ENCODE data around the gene RAB24. TPM values are rescaled to one million over a fixed set of nuclear protein-coding genes. Genes with fewer than 3 reads are reported as not detected.

The RAB24 gene
- total and polyA plus RNA-seq, 12 donors: 29.4 to 134 (median 51.6) TPM

GRCh38 chr5:177309351-177310191 is 6.1 kb upstream of the RAB24 start:
- intact Hi-C loops (cut with DNase I): loop anchor here (10.0 kb wide), 3 partner anchors 75 to 175 kb away; partner anchors contain the start of genes NSD1 (in 1 of the 2) and SLC34A1 (in 1 of the 2)
- TF ChIP-seq CTCF (IDR thresholded peaks at IDR 0.05) (peak; percentile 34 to 69 (median 54)), POLR2A (IDR thresholded peaks at IDR 0.05) (no peak)
- no peaks in the 10 kb centered on the region for H3K9me3 ChIP-seq (replicated peaks in 1 of 3)
- DNase-seq: peak in 5 of 7 donors; percentile 41 to 78 (median 50)
- no peaks in the 10 kb centered on the region for H3K27me3 ChIP-seq
- no peak overlapping the region for H3K4me3 ChIP-seq
- peaks cover 0 to 23% of the 10 kb centered on the region in 2 donors for H3K36me3 ChIP-seq (replicated peaks in 1 of 2)
- 74 to 85% (median 81%) methylated on average over 9 to 10 of the region's 10 CpGs; no CpG with 5 or more reads in 1 of the 4 donors for WGBS, 4 donors
- H3K27ac ChIP-seq: no peak overlapping the region
- H3K4me1 ChIP-seq (replicated peaks in 1 of 2): peaks cover 18 to 28% of the 10 kb centered on the region in 2 donors

- peak in 1 of 7 donors; percentile 15 for DNase-seq
- WGBS, 4 donors: 81 to 86% (median 83%) methylated on average over 11 of the region's 11 CpGs
- peaks cover 23 to 31% of the 10 kb centered on the region in 2 donors for H3K4me1 ChIP-seq (replicated peaks in 1 of 2)
- no peak for TF ChIP-seq CTCF (IDR thresholded peaks at IDR 0.05)
- TF ChIP-seq POLR2A (IDR thresholded peaks at IDR 0.05): no peak
- intact Hi-C loops (cut with DNase I): loop anchor here in 1 of 2 donors (10.0 kb wide), 1 partner anchor 174 kb away; the partner anchor contains the start of gene NSD1
- H3K36me3 ChIP-seq (replicated peaks in 1 of 2): peaks cover 0 to 23% of the 10 kb centered on the region in 2 donors
- no peak overlapping the region for H3K27ac ChIP-seq
- no peaks in the 10 kb centered on the region for H3K9me3 ChIP-seq (replicated peaks in 1 of 3)
- no peaks in the 10 kb centered on the region for H3K27me3 ChIP-seq
- H3K4me3 ChIP-seq: no peak overlapping the region
These were observed 5.2 kb upstream of the RAB24 start for GRCh38 chr5:177308740-177309139.

DNA sequence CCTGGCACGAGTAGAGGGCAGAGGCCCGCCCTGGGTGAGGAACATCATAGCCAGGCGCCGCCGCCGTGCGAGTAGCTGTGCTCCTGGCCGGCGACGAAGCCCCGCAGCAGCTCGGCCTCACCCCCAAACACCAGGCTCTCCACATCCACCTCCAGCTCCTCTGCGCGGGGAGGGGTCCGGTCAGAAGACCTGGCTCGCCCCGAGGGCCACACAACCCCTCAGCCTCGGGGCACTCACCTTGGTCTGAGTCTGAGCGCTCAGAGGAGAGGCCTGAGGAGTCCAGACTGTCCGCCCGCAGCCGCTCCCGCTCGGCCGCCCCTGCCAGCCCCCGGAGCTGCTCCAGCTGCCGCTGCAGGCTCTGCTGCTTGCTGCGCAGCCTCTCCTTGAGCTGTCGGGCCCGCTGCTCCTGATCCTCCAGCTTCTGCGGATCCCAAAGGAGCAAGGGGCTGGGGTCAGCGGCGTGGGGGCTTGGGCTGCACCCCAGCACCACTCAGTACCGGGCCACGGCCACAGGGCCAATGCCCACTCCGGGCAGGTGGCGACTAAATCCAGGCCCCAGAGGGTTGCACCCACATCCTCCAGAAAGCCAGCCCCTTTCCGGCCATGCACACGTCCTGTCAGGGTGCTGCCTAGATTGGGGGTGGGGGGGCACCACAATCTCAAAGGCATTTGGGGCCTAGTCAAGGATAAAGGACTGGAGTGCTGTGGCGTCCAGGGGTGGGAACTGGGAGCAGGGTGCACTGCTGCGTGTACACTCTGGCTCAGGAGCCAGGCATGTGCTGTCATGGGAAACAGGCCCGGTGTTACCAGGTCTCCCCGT is 4.2 kb upstream of the RAB24 start:
- Histone ChIP-seq H3K4me3 (no peak overlapping the region), H3K36me3 (replicated peaks in 1 of 2) (peaks cover 0 to 23% of the 10 kb centered on the region in 2 donors), H3K9me3 (replicated peaks in 1 of 3) (no peaks in the 10 kb centered on the region), H3K27me3 (no peaks in the 10 kb centered on the region), H3K27ac (no peak overlapping the region), H3K4me1 (replicated peaks in 1 of 2) (peaks cover 23 to 31% of the 10 kb centered on the region in 2 donors)
- intact Hi-C loops (cut with DNase I): loop anchor here in 1 of 2 donors (10.0 kb wide), 1 partner anchor 173 kb away; the partner anchor contains the start of gene NSD1
- TF ChIP-seq POLR2A (IDR thresholded peaks at IDR 0.05): no peak
- no peak for TF ChIP-seq CTCF (IDR thresholded peaks at IDR 0.05)
- peak in 1 of 7 donors; percentile 13 for DNase-seq
- 74 to 89% (median 83%) methylated on average over 11 to 43 of the region's 43 CpGs for WGBS, 4 donors
